Activated B cell treated with CpG ODN at 0.5 μM for 24 hours (primary cell): ENCODE results near the gene POLR1F. TPM values are rescaled to one million over a fixed set of nuclear protein-coding genes. Genes with fewer than 3 reads are reported as not detected.
A peak's percentile ranks its signal among the peaks of the same experiment; 100 is the strongest.

Experiments
- ATAC-seq: fragments of 200-7000 bp; cut with Tn5 transposase; one replicate; pipeline ENCODE4 v1.10.0; 2021; ENCODE audit warnings: low read depth, mild to moderate bottlenecking, moderate library complexity
- CTCF ChIA-PET: fragments of 350-600 bp; sonication (Branson Sonifier 250); formaldehyde crosslinking; loops from one replicate; lab custom pipeline; 2021; ENCODE audit warnings: antibody characterized with exemption; lab: Charles Lee
- POLR2A ChIA-PET: fragments of 350-600 bp; sonication (Branson Sonifier 250); formaldehyde crosslinking; loops from one replicate; lab custom pipeline; 2021; ENCODE audit warnings: antibody characterized with exemption; lab: Charles Lee
- DNase-seq: peaks from one replicate; pipeline ENCODE4 v3.0.0; 2022
- H3K27ac Mint-ChIP-seq: one replicate; pipeline ENCODE4 v1.8.0; 2020; ENCODE audit warnings: mixed read lengths
- H3K27me3 Mint-ChIP-seq: one replicate; pipeline ENCODE4 v1.8.0; 2021; ENCODE audit warnings: mixed read lengths
- H3K36me3 Mint-ChIP-seq: one replicate; pipeline ENCODE4 v1.8.0; 2021; ENCODE audit warnings: low read depth, mixed read lengths
- H3K4me1 Mint-ChIP-seq: one replicate; pipeline ENCODE4 v1.8.0; 2021; ENCODE audit warnings: mixed read lengths
- H3K4me3 Mint-ChIP-seq: one replicate; pipeline ENCODE4 v1.8.0; 2020; ENCODE audit warnings: mild to moderate bottlenecking, mixed read lengths
- H3K9me3 Mint-ChIP-seq: one replicate; pipeline ENCODE4 v1.8.0; 2020; ENCODE audit warnings: mixed read lengths
- CTCF ChIP-seq: fragments of 200-600 bp; IDR thresholded peaks from one replicate; pipeline ENCODE4 v1.8.0; 2022; ENCODE audit warnings: antibody characterized with exemption, mild to moderate bottlenecking
- intact Hi-C: fragments of 100-400 bp; cut with micrococcal nuclease; formaldehyde crosslinking; loops from one replicate; pipeline ENCODE4 v1.15.1; 2024
- total RNA-seq: library from RNA; stranded (reverse); gene quantifications from 2 replicates; pipeline ENCODE4 v1.2.3, GENCODE V29; 2022

Gene POLR1F
- total RNA-seq, 1 donor from 2014 or later, result 20.0 TPM

- Mint-ChIP-seq H3K27ac (no peak overlapping the region), H3K27me3 (no peaks in the 10 kb centered on the region), H3K36me3 (no peaks in the 10 kb centered on the region), H3K4me1 (peaks cover 9% of the 10 kb centered on the region), H3K4me3 (no peak overlapping the region), H3K9me3 (no peaks in the 10 kb centered on the region)
- ChIA-PET CTCF (no interaction called here), POLR2A (no interaction called here)
- ATAC-seq (no peak), DNase-seq (no peak)
- no peak for TF ChIP-seq CTCF
- intact Hi-C loops, result no loop called here
These were observed 27.2 kb downstream of the POLR1F start for GRCh38 chr7:19681596-19681995.

GRCh38 chr7:19677180-19677579 lies 31.7 kb downstream of the POLR1F start:
- no peak overlapping the region for H3K4me3 Mint-ChIP-seq
- ATAC-seq, result peak; percentile 14
- H3K4me1 Mint-ChIP-seq, result peaks cover 15% of the 10 kb centered on the region
- no peaks in the 10 kb centered on the region for H3K36me3 Mint-ChIP-seq
- intact Hi-C loops, result no loop called here
- TF ChIP-seq CTCF, result no peak
- no peaks in the 10 kb centered on the region for H3K27me3 Mint-ChIP-seq
- DNase-seq, result no peak
- H3K9me3 Mint-ChIP-seq, result no peaks in the 10 kb centered on the region
- H3K27ac Mint-ChIP-seq, result no peak overlapping the region
- CTCF ChIA-PET, result no interaction called here
- POLR2A ChIA-PET, result interaction anchor here (1.0 kb wide), 1 partner anchor 12 kb away, joined by 4 read pairs; no protein-coding TSS in a partner anchor

- TF ChIP-seq CTCF, result no peak
- intact Hi-C loops, result no loop called here
- no peak overlapping the region for H3K27ac Mint-ChIP-seq
- no peaks in the 10 kb centered on the region for H3K27me3 Mint-ChIP-seq
- peaks cover 15% of the 10 kb centered on the region for H3K4me1 Mint-ChIP-seq
- ATAC-seq, result no peak
- H3K9me3 Mint-ChIP-seq, result no peaks in the 10 kb centered on the region
- no peak for DNase-seq
- ChIA-PET CTCF (no interaction called here), POLR2A (no interaction called here)
- H3K4me3 Mint-ChIP-seq, result no peak overlapping the region
- H3K36me3 Mint-ChIP-seq, result no peaks in the 10 kb centered on the region
These were observed 33.0 kb downstream of the POLR1F start for GRCh38 chr7:19675816-19676215.

GRCh38 chr7:19674266-19674960 lies 34.4 kb downstream of the POLR1F start:
- no peak for DNase-seq
- Mint-ChIP-seq H3K27ac (no peak overlapping the region), H3K4me3 (no peak overlapping the region), H3K9me3 (no peaks in the 10 kb centered on the region), H3K27me3 (no peaks in the 10 kb centered on the region), H3K4me1 (peaks cover 15% of the 10 kb centered on the region), H3K36me3 (no peaks in the 10 kb centered on the region)
- ChIA-PET POLR2A (no interaction called here), CTCF (no interaction called here)
- no peak for TF ChIP-seq CTCF
- intact Hi-C loops, result no loop called here
- no peak for ATAC-seq

GRCh38 chr7:19670806-19671205 lies 38.0 kb downstream of the POLR1F start:
- Mint-ChIP-seq H3K27ac (no peak overlapping the region), H3K4me3 (no peak overlapping the region), H3K27me3 (no peaks in the 10 kb centered on the region), H3K36me3 (no peaks in the 10 kb centered on the region), H3K9me3 (no peaks in the 10 kb centered on the region), H3K4me1 (peaks cover 1% of the 10 kb centered on the region)
- intact Hi-C loops, result no loop called here
- ChIA-PET CTCF (no interaction called here), POLR2A (no interaction called here)
- ATAC-seq (no peak), DNase-seq (no peak)
- TF ChIP-seq CTCF, result no peak
